Skeletal muscle satellite cell (primary cell): ENCODE results near the gene MRPL43.

ENCODE experiments used
- H3K27me3 ChIP-seq: 2 replicates; pipeline ENCODE4 v1.7.0; 2013; ENCODE audit warnings: low read length; ENCODE audit not compliant: control insufficient read depth, insufficient read depth
- H3K36me3 ChIP-seq: 2 replicates; pipeline ENCODE4 v1.7.0; 2013; ENCODE audit warnings: mild to moderate bottlenecking, control low read depth, low read length; ENCODE audit not compliant: insufficient read depth
- H3K4me1 ChIP-seq: 2 replicates; pipeline ENCODE4 v1.7.0; 2013; ENCODE audit warnings: low read length; ENCODE audit not compliant: control insufficient read depth, insufficient read depth
- H3K4me2 ChIP-seq: 2 replicates; pipeline ENCODE4 v1.7.0; 2013; ENCODE audit warnings: mild to moderate bottlenecking, low read length
- H3K4me3 ChIP-seq: 2 replicates; pipeline ENCODE4 v1.7.0; 2013; ENCODE audit warnings: low read length
- H3K9ac ChIP-seq: 2 replicates; pipeline ENCODE4 v1.7.0; 2013; ENCODE audit warnings: mild to moderate bottlenecking, low read depth, low read length, moderate library complexity
- H3K9me3 ChIP-seq: replicated peaks from 2 replicates; pipeline ENCODE4 v1.7.0; 2013; ENCODE audit warnings: mild to moderate bottlenecking, control low read depth, low read length

The MRPL43 gene

DNA sequence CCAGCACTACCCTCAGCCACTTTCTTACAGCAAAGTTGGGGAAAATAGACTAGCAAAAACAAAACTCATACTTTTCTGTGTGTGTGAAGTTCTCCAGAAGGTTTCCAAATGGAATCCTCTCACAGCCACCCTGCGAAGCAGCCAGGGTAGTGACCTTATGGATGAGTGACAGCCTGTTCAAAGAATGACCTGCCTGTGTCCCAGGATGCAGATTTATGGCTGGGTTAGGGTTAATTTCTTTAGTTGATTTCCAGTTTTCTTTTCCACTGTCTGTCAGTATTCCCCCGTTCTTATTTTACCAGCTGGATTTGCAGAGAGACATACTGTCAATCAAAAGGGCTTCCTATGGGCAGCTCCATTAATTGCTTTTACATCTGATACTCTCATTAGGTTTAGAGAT, 20.4 kb downstream of the MRPL43 start:
- H3K36me3 ChIP-seq: peaks cover 50% of the 10 kb centered on the region
- H3K9ac ChIP-seq: no peak overlapping the region
- no peak overlapping the region for H3K4me2 ChIP-seq
- H3K9me3 ChIP-seq: no peaks in the 10 kb centered on the region
- H3K4me3 ChIP-seq: no peak overlapping the region
- H3K4me1 ChIP-seq: peaks cover 6% of the 10 kb centered on the region
- no peaks in the 10 kb centered on the region for H3K27me3 ChIP-seq

DNA sequence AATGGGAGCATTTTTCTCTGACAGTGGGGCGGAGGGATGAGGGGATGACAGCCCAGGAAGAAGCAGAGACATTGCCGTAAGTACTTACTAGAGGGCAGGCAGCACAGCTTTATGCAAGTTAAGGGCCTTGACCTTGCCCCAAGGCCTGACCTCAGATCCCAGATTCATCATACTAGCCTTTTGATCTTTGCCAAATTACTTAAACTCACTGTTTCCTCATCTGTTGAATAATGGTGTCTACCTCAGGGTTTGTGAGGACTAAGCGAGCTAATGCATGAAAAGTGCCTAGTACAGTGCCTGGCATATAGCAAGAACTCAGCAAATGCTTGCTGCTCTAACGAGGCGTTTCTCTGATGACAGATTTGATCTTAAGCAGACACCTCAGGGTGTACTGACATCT, 21.5 kb downstream of the MRPL43 start:
- Histone ChIP-seq H3K9ac (no peak overlapping the region), H3K9me3 (no peaks in the 10 kb centered on the region), H3K27me3 (no peaks in the 10 kb centered on the region), H3K4me1 (peaks cover 6% of the 10 kb centered on the region), H3K4me3 (no peak overlapping the region), H3K4me2 (no peak overlapping the region), H3K36me3 (peaks cover 56% of the 10 kb centered on the region)

DNA sequence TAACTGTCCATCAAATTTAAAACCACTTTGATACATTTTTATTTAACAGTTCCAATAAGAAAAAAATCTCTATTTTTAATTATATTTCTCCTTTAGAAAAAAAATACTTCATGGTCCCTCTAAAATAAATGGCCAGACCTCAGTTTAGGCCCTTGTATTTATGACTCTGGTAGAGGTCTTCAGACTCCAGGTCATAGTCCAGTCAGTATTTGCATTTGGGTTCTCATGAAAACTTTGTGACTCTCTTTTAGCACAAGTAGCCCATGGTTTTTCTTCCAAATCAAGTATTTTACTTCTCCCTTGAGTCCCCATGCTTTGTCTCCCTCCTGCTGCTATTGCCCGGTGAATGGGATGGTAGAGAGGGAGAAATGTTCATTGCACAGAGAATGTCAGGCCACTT, 23.5 kb downstream of the MRPL43 start:
- H3K36me3 ChIP-seq: peaks cover 72% of the 10 kb centered on the region
- H3K9me3 ChIP-seq: no peaks in the 10 kb centered on the region

DNA sequence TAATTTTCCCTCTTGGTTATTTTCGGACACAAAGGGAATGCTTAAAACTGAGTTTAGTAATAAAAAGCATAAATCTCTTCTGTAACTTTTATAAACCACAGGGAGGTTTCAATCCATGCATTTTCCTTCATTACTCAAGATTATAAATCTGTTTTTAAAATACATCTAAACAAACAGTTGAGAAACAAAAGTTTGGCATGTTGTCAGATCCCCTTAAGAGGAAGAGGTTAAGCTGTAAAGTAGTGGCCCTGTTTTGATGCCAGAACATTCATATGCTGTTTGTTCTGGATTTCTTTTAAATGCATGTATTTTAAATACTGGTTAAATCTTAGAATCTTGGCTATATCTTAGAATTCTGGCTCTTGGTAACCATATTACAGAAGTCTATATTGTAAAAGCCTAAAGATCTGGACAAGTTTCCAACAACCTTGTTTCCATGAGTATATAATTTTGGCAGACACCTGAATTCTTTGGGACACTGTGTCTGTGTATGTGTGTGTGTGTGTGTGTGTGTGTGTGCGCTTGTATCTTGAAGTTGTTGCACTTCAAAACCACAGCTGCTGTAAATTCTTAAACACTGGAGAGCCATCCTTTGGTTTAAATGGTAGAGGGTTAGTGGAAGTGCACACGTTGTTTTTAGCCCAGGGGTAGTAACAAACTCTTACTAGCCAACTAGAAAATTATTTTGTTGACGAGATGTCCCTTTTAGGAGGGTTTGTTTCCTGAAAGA, 24.8 kb downstream of the MRPL43 start:
- no peak overlapping the region for H3K9ac ChIP-seq

More for the DNA sequence above, 23.5 kb downstream of the MRPL43 start:
- no peak overlapping the region for H3K4me2 ChIP-seq
- no peaks in the 10 kb centered on the region for H3K27me3 ChIP-seq
- H3K9ac ChIP-seq: no peak overlapping the region
- peaks cover 3% of the 10 kb centered on the region for H3K4me1 ChIP-seq
- H3K4me3 ChIP-seq: no peak overlapping the region

DNA sequence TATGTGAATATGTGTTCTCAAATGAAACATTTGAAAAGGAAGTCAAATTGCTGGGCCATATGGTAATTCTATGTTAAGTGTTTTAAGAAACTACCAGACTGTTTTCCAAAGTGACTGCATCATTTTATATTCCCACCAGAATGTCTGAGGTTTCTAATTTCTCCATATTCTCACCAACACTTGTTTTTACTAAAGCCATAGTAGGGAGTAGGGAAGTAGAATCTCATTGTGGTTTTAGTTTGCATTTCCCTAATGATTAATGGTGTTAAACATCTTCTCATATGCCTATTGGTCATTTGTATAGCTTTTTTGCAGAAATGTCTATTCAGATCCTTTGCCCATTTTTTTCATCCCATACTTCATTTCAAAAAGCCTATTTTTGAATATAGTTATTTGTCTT, 27.0 kb downstream of the MRPL43 start:
- Histone ChIP-seq H3K4me2 (no peak overlapping the region), H3K27me3 (no peaks in the 10 kb centered on the region), H3K36me3 (peaks cover 77% of the 10 kb centered on the region)

More for the DNA sequence above, 24.8 kb downstream of the MRPL43 start:
- Histone ChIP-seq H3K36me3 (peaks cover 82% of the 10 kb centered on the region), H3K9me3 (no peaks in the 10 kb centered on the region), H3K4me1 (no peaks in the 10 kb centered on the region), H3K4me3 (no peak overlapping the region), H3K4me2 (no peak overlapping the region), H3K27me3 (no peaks in the 10 kb centered on the region)

DNA sequence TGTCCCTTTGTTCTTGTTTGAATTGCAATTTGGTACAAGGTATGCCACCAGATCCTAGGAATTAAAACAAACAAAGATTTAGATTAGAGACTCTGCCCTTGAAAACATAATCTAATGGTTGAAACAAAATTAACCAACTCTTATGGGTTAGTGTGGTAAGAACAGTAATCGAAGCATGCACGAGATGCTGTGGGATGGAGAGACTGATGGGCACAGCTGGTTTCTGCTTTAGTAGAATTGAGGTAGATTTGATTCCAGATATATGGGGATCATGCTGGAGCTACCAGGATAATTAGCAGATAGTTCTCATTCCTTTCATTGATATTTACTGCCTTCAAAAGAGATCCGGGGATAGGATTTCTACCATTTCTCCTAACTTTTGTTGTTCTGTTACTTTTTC, 38.4 kb downstream of the MRPL43 start:
- no peak overlapping the region for H3K4me2 ChIP-seq
- H3K36me3 ChIP-seq: peaks cover 69% of the 10 kb centered on the region
- no peaks in the 10 kb centered on the region for H3K4me1 ChIP-seq
- H3K27me3 ChIP-seq: no peaks in the 10 kb centered on the region
- H3K9me3 ChIP-seq: no peaks in the 10 kb centered on the region
- no peak overlapping the region for H3K4me3 ChIP-seq
- H3K9ac ChIP-seq: no peak overlapping the region

More for the DNA sequence above, 27.0 kb downstream of the MRPL43 start:
- Histone ChIP-seq H3K4me3 (no peak overlapping the region), H3K9ac (no peak overlapping the region), H3K9me3 (no peaks in the 10 kb centered on the region), H3K4me1 (no peaks in the 10 kb centered on the region)

DNA sequence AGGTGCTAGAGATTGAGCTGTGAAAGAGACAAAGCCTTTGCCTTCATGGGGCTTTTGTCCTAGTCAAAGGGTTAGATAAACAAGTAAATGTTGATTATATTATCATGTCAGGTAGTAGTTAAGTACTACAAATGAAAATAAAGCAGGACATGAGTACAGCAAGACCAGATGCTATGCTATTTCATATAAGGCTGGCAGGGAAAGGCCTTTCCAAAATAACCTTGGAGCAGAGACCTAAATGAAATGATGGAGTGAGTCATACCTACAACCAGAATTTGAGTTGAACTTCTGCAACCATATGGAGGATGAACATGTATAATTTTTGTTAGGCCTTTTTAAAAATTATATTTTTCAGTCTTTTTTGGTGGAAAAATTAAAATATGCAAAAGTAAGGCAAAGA, 41.5 kb downstream of the MRPL43 start:
- Histone ChIP-seq H3K9me3 (no peaks in the 10 kb centered on the region), H3K4me1 (no peaks in the 10 kb centered on the region), H3K36me3 (peaks cover 84% of the 10 kb centered on the region), H3K9ac (no peak overlapping the region), H3K4me3 (no peak overlapping the region), H3K4me2 (no peak overlapping the region), H3K27me3 (no peaks in the 10 kb centered on the region)

DNA sequence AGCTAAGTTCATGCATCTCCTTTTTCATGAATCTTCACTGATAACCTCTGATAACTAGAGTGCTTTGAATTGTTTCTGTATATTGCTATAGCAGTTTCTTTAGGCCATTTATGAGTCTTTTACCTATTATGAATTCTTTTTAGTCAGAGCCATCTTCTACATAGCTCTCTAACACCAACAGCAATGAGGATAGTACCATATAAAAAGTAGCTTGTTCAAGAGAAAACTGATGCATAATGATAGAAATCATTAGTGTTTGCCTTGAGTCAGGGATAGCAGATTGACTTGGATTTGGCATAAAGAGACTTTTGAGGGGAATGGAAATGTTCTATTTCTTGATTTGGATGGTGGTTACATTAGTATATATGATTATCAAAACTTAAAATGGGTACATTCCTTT, 43.8 kb downstream of the MRPL43 start:
- Histone ChIP-seq H3K27me3 (no peaks in the 10 kb centered on the region), H3K4me2 (no peak overlapping the region), H3K4me3 (no peak overlapping the region), H3K36me3 (peaks cover 82% of the 10 kb centered on the region), H3K9ac (no peak overlapping the region), H3K4me1 (no peaks in the 10 kb centered on the region), H3K9me3 (no peaks in the 10 kb centered on the region)

DNA sequence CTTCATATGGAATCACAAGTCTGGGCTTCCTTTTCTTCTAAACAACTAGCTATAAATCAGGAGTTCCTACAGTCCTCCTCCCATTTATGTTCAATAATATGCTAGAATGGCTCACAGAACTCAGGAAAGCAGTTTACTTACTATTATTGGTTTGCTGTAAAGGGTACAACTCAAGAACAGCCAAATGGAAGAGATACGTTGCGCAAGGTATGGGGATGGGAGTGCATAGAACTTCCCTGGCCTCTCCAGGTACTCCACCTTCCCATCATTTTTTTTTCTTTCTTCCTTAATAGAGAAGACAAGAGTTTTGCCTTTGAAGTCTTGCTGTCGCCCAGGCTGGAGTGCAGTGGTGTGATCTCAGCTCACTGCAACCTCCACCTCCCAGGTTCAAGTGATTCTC, 45.1 kb downstream of the MRPL43 start:
- H3K36me3 ChIP-seq: peaks cover 82% of the 10 kb centered on the region
- H3K27me3 ChIP-seq: no peaks in the 10 kb centered on the region
- H3K4me1 ChIP-seq: no peaks in the 10 kb centered on the region
- H3K4me3 ChIP-seq: no peak overlapping the region
- H3K9me3 ChIP-seq: no peaks in the 10 kb centered on the region
- H3K9ac ChIP-seq: no peak overlapping the region
- no peak overlapping the region for H3K4me2 ChIP-seq

DNA sequence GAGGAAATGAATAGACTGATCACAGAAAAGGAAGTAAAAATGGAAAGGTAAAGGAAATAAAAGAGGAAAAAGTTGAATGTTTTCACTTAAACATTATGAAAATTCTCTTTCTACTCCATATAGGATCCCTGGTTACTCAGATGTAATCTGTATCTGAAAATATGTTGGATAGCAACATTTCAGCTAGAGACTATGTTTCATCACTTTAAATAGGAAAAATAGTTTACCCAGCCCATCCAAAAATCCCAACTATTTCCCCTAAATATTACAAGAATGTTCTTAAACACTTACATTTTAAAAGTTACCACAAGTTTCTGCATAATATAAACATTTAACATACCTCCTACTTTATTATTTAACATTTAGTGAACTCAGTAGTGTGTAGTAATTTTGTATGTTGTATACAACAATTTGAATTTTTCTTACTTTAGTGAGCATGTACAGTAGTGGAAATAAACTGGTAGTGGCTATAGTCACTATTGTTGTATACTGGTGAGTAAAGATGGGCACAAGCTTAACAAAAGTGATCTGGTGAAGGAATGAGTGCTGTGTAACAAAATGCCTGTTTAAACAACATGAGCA, 47.4 kb downstream of the MRPL43 start:
- H3K4me1 ChIP-seq: no peaks in the 10 kb centered on the region
- H3K4me2 ChIP-seq: no peak overlapping the region
- no peaks in the 10 kb centered on the region for H3K9me3 ChIP-seq
- peaks cover 70% of the 10 kb centered on the region for H3K36me3 ChIP-seq
- no peak overlapping the region for H3K4me3 ChIP-seq
- no peaks in the 10 kb centered on the region for H3K27me3 ChIP-seq
- no peak overlapping the region for H3K9ac ChIP-seq
